Left lung (tissue), 10 donors: Measurements from ENCODE around the gene ROR2. TPM values are rescaled to one million over a fixed set of nuclear protein-coding genes. Genes with fewer than 3 reads are reported as not detected.
A peak's percentile ranks its signal among the peaks of the same experiment; 100 is the strongest.

Experiments used
- ATAC-seq: fragments of 200-7000 bp; cut with Tn5 transposase; one replicate; pipeline ENCODE4 v1.9.1; 2020; ENCODE audit warnings: moderate library complexity
- DNase-seq, 4 donors: peaks; one replicate each; pipeline ENCODE4 v3.0.0-alpha.2; 2013 to 2020
- H3K27ac ChIP-seq, 2 donors: fragments of 200-600 bp; sonication (generic) in 1 of 2; one replicate each; pipeline versions ENCODE4 v1.5.0 to v1.8.0; 2020 to 2021
- H3K27me3 ChIP-seq, 2 donors: fragments of 200-600 bp; sonication (generic) in 1 of 2; one replicate each; pipeline versions ENCODE4 v1.5.0 to v1.8.0; 2020 to 2021
- H3K36me3 ChIP-seq, 2 donors: fragments of 200-600 bp; sonication (generic) in 1 of 2; one replicate each; pipeline versions ENCODE4 v1.5.0 to v1.8.0; 2020 to 2021
- H3K4me1 ChIP-seq, 2 donors: fragments of 200-600 bp; one replicate each; pipeline ENCODE4 v1.8.0; 2021
- H3K4me3 ChIP-seq, 2 donors: fragments of 200-600 bp; sonication (generic) in 1 of 2; one replicate each; pipeline versions ENCODE4 v1.5.0 to v1.8.0; 2020 to 2021; ENCODE audit warnings: mild to moderate bottlenecking in 1 of 2
- H3K9me3 ChIP-seq, 2 donors: fragments of 200-600 bp; sonication (generic) in 1 of 2; one replicate each; pipeline versions ENCODE4 v1.5.0 to v1.8.0; 2020 to 2021
- intact Hi-C, 2 donors: fragments of 100-400 bp; cut with DNase I; formaldehyde crosslinking; loops; one replicate each; pipeline versions ENCODE4 v1.11.2 to v1.14.2; 2022
- polyA plus RNA-seq, 6 donors: library from polyadenylated mRNA; unstranded; fragments of 120-200 nt; gene quantifications; one replicate each; pipeline ENCODE4 v1.2.1, GENCODE V29; 2013; ENCODE audit not compliant: insufficient read length in 6 of 6
- total RNA-seq, 2 donors: library from RNA; stranded (reverse); fragmentation: NEBNext Ultra II Directional; extraction: Animal tissue kit (Norgen Biotek cat#: 25700); gene quantifications; one replicate each; pipeline ENCODE4 v1.2.1, GENCODE V29; 2021
- TF ChIP-seq, protein P1 (sequence below), 2 donors: fragments of 200-600 bp; sonication (generic) in 1 of 2; IDR thresholded peaks; one replicate each; pipeline versions ENCODE4 v1.5.0 to v1.8.0; 2021; ENCODE audit warnings: antibody characterized with exemption in 2 of 2
- donor health status: DM: no; HTN: yes; CAD: no.
- donor health status: DM: no; HTN: no; CAD: no.

ROR2 gene
- total and polyA plus RNA-seq, 8 donors: 11.5 to 36.5 (median 29.7) TPM

DNA sequence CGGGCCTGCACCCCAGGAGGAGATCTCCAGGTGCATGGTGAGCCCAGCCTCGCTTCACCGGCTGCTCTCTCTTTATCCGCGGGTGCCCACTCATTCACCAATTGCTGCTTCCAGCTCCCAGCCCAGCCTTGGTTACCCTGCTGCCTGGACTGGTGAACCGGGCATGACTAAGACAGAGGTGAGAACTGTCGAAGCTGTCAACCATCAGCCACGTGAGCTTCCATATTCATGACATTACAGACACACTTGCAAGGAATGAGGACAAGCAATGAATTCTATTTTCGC, 220.5 kb downstream of the ROR2 start:
- DNase-seq (no peak), ATAC-seq (no peak)
- no peaks in the 10 kb centered on the region for H3K9me3 ChIP-seq
- TF ChIP-seq, protein P1, sequence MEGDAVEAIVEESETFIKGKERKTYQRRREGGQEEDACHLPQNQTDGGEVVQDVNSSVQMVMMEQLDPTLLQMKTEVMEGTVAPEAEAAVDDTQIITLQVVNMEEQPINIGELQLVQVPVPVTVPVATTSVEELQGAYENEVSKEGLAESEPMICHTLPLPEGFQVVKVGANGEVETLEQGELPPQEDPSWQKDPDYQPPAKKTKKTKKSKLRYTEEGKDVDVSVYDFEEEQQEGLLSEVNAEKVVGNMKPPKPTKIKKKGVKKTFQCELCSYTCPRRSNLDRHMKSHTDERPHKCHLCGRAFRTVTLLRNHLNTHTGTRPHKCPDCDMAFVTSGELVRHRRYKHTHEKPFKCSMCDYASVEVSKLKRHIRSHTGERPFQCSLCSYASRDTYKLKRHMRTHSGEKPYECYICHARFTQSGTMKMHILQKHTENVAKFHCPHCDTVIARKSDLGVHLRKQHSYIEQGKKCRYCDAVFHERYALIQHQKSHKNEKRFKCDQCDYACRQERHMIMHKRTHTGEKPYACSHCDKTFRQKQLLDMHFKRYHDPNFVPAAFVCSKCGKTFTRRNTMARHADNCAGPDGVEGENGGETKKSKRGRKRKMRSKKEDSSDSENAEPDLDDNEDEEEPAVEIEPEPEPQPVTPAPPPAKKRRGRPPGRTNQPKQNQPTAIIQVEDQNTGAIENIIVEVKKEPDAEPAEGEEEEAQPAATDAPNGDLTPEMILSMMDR (IDR thresholded peaks at IDR 0.05): no peak
- H3K27me3 ChIP-seq: peaks cover 0 to 2% of the 10 kb centered on the region in 2 donors
- intact Hi-C loops: no loop called here
- no peaks in the 10 kb centered on the region for H3K4me1 ChIP-seq
- no peaks in the 10 kb centered on the region for H3K36me3 ChIP-seq
- H3K4me3 ChIP-seq: no peak overlapping the region
- H3K27ac ChIP-seq: no peak overlapping the region

DNA sequence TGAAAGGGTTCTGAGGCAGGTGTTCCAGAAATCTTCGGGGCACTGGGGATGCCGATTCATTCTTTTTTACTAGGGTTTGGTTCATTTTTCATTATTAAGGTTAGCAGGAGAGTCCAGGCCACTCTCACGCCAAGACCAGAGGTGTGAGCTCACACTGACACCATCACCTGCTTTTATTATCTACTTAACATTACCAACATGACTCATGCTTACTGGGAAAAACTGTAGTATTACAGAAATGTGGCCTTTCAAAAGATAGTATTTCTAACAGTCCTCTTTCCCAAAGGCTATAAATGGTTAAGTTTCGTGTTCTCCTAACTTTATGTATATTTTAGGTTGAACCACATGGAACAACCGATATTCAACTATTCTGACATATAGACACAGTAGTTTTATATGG, 222.1 kb downstream of the ROR2 start:
- no peak overlapping the region for H3K27ac ChIP-seq
- no peaks in the 10 kb centered on the region for H3K4me1 ChIP-seq
- H3K27me3 ChIP-seq: no peaks in the 10 kb centered on the region
- H3K4me3 ChIP-seq: no peak overlapping the region
- DNase-seq (no peak), ATAC-seq (no peak)
- no peaks in the 10 kb centered on the region for H3K9me3 ChIP-seq
- intact Hi-C loops: no loop called here
- no peaks in the 10 kb centered on the region for H3K36me3 ChIP-seq
- TF ChIP-seq, protein P1 (IDR thresholded peaks at IDR 0.05): no peak

DNA sequence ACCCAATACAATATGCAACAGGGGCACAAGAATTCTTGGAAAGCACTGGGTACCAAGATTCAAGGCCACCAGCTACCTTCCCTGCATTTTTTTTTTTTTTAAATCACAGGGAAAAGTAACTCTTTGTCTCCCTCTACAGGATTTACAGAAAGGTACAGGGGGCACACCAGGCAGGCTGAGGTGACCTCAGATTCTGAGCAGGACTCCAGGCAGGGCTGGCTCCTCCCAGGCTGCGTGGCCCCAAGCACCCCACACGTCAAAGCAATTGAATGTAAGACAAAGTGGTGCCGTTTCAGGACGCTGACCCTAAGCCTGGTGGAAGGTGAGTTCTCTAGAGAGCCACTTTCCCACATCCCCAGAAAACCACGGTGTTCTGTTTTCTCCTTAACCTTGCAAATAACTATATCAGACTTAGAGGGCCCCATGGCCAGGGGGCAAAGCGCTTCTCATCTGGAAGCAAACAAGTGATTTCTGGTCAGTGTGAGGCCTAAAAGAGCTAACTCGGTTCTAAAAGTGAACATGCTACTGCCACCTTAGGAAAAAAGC, 222.6 kb downstream of the ROR2 start:
- no peak overlapping the region for H3K27ac ChIP-seq
- intact Hi-C loops: no loop called here
- no peaks in the 10 kb centered on the region for H3K36me3 ChIP-seq
- DNase-seq: peak in 2 of 4 donors; percentile 18 to 48
- ATAC-seq: peak; percentile 87
- TF ChIP-seq, protein P1 (IDR thresholded peaks at IDR 0.05): peak; percentile 46 to 69
- no peaks in the 10 kb centered on the region for H3K9me3 ChIP-seq
- H3K4me3 ChIP-seq: no peak overlapping the region
- no peaks in the 10 kb centered on the region for H3K27me3 ChIP-seq
- H3K4me1 ChIP-seq: no peaks in the 10 kb centered on the region

DNA sequence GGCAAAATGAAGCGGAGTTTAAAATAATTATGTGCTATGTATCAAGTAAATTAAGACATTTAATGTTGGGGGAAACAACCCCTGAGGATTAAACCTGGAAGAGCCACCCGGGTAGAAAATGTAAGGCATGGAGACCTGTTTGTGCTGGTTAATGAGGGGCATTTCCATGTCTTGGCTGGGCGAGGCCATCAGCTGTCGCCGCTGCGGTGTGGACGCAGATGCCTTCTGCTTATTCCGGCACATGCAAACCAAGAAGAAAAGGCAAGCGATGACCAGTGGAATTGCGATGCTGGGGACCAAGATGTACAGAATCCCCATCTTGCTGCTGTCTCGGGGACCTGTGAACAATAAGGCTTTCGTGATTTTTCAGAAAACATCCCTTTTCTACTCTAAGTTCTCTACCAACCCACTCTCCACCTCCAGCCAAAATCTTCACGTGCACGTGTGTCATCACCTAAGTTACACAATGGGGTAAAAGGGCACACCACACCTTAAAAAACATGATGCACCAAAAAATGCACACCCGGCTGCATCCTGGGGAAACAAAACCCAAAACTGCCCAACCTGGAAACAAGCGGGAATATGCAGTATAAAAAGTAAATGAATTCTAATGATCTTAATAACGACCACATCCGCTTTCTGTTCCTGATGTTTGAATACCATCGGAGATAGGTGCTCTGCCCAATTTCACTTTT, 223.5 kb downstream of the ROR2 start:
- intact Hi-C loops: no loop called here
- H3K4me1 ChIP-seq: no peaks in the 10 kb centered on the region
- H3K27ac ChIP-seq: no peak overlapping the region
- no peaks in the 10 kb centered on the region for H3K9me3 ChIP-seq
- TF ChIP-seq, protein P1 (IDR thresholded peaks at IDR 0.05): no peak
- DNase-seq (no peak), ATAC-seq (no peak)
- H3K36me3 ChIP-seq: no peaks in the 10 kb centered on the region
- H3K4me3 ChIP-seq: no peak overlapping the region
- no peaks in the 10 kb centered on the region for H3K27me3 ChIP-seq

DNA sequence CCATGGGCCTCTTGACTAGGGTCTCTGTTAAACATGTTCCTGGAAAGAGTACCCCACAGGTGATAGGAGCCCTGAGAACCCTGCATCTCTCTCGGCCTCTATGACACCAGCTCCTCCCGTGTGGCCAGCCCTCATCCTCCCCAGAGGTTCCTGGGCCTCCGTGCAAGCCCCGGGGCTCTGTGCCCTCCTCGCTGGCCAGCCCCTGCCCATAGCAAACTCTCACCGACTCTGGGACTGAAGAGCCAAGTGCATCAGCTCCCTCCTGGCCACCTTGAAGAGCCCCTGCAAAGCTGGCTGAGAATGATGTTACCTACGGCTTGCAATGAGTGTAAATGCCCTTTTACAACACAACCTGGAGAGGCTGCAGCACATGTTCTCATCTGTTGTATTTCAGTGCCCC, 224.4 kb downstream of the ROR2 start:
- TF ChIP-seq, protein P1 (IDR thresholded peaks at IDR 0.05): no peak
- H3K27me3 ChIP-seq: no peaks in the 10 kb centered on the region
- intact Hi-C loops: no loop called here
- H3K4me3 ChIP-seq: no peak overlapping the region
- no peaks in the 10 kb centered on the region for H3K9me3 ChIP-seq
- DNase-seq (no peak), ATAC-seq (no peak)
- H3K27ac ChIP-seq: no peak overlapping the region
- H3K4me1 ChIP-seq: no peaks in the 10 kb centered on the region
- H3K36me3 ChIP-seq: no peaks in the 10 kb centered on the region
